HG02885 (cell line): ENCODE measurements around the gene FAM3D.

ENCODE experiments used
- ATAC-seq: cut with Tn5 transposase; IDR thresholded peaks from one replicate; pipeline ENCODE4 v1.9.1; 2021; ENCODE audit warnings: mild to moderate bottlenecking; ENCODE audit not compliant: unreplicated experiment, poor library complexity

FAM3D gene

GRCh38 chr3:58606693-58607092 lies 59.9 kb downstream of the FAM3D start:
- ATAC-seq = no peak

GRCh38 chr3:58604031-58604430 lies 62.5 kb downstream of the FAM3D start:
- ATAC-seq = no peak

- ATAC-seq = no peak
Measured at GRCh38 chr3:58603606-58604005, 63.0 kb downstream of the FAM3D start.

GRCh38 chr3:58597770-58598310 lies 68.7 kb downstream of the FAM3D start:
- no peak for ATAC-seq

- no peak for ATAC-seq
Measured at GRCh38 chr3:58596834-58597518, 69.6 kb downstream of the FAM3D start.

- ATAC-seq = no peak
Measured at GRCh38 chr3:58594117-58594516, 72.5 kb downstream of the FAM3D start.

GRCh38 chr3:58591517-58592510 lies 74.8 kb downstream of the FAM3D start:
- ATAC-seq = no peak

- no peak for ATAC-seq
Measured at GRCh38 chr3:58588030-58588614, 78.5 kb downstream of the FAM3D start.

- no peak for ATAC-seq
Measured at GRCh38 chr3:58586776-58587192, 79.8 kb downstream of the FAM3D start.

- no peak for ATAC-seq
Measured at GRCh38 chr3:58585994-58586393, 80.6 kb downstream of the FAM3D start.

GRCh38 chr3:58585005-58585786 lies 81.4 kb downstream of the FAM3D start:
- peak; percentile 95 for ATAC-seq

GRCh38 chr3:58584690-58585004 lies 81.9 kb downstream of the FAM3D start:
- ATAC-seq = no peak
